Left renal pelvis (tissue), 4 donors: Measurements from ENCODE around the gene GDF10. TPM values are rescaled to one million over a fixed set of nuclear protein-coding genes. Genes with fewer than 3 reads are reported as not detected.

Experiments
- DNase-seq, 4 donors: peaks; one replicate each; pipeline ENCODE4 v3.0.0-alpha.2; 2013; ENCODE audit warnings: low read depth in 4 of 4, low spot score in 3 of 4
- polyA plus RNA-seq, 4 donors: library from polyadenylated mRNA; unstranded; fragments of 120-200 nt; gene quantifications; one replicate each; pipeline ENCODE4 v1.2.1, GENCODE V29; 2013; ENCODE audit not compliant: insufficient read length in 4 of 4

The GDF10 gene, protein sequence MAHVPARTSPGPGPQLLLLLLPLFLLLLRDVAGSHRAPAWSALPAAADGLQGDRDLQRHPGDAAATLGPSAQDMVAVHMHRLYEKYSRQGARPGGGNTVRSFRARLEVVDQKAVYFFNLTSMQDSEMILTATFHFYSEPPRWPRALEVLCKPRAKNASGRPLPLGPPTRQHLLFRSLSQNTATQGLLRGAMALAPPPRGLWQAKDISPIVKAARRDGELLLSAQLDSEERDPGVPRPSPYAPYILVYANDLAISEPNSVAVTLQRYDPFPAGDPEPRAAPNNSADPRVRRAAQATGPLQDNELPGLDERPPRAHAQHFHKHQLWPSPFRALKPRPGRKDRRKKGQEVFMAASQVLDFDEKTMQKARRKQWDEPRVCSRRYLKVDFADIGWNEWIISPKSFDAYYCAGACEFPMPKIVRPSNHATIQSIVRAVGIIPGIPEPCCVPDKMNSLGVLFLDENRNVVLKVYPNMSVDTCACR
- polyA plus RNA-seq: 1 to 10 TPM; 1.1 to 6.1 (median 2.9) TPM

DNA sequence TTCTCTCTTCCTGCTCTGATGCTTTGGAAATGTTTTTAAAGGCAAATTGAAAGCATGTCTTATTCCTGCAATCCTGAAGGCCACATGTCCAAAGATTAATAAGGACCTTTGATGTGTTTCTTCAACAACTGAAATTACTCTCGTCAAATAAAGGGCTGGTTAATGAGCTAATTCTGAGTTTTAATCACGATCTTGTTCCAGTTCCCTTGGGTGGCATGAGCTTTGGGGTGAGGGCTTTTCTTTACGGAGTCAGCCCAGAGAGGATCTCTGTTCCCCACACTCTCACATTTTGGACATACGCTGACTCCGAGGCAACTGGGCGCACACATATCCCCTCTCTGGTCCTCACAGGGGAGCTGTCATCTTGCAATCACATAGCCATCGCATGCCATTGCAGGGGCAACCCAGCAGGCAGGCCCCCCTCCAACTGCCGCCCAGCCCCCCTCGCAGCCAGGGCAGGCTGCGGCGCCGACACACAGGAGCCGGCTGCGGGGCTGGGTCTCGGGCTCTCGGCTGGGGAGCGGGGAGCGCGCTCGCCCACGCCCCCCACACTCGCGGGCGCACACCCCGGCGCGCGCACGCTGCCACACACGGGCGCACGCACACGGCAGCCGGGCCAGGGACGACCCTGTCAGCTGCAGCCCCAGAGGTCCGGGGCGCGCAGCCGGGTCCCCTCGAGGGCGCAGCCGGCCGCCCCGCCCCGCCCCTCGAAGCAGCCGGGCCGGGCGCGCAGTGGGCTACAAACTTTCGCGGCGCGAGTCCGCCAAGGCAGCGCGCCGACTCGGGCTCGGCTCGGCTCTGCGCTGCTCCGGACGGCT, at the start of gene GDF10:
Gene GDF10, plus strand, starts transcription at position 587 of the 818 bp plus-strand sequence. CDS start 455 bp downstream, outside the sequence.
- DNase-seq: no peak

DNA sequence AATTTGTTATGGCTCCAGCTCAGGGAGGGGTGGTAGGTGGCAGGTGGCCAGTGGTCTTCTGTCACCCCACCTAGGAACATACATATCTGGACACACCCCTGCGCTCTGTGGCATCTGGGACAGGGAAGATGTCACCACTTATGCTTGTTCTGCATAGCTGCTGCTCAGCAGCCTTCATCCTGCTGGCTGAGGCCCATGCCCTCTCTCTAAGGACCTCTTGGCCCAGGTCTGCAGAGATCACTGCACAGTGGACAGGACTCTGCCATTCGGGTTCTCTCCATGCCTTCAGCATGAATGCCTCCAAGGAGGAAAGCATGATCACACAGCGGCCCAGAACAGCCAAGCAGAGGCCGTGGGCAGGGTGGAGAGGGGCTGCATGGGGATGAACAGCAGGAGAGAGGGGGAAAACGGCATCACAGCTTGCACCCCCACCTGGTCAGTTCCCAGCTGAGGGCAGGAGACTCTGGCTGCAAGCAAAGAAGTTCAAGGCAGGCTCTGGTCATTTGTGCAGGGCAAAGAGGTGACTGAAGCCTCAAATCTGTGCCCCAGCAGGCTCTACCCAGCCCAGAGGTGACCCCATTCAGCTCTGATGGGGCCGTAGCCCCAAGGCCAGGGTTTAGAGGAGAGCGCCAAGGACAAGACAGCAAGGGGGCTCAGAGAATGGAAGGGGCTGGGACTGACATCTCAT, 47.8 kb upstream of the GDF10 start:
- DNase-seq: no peak

DNA sequence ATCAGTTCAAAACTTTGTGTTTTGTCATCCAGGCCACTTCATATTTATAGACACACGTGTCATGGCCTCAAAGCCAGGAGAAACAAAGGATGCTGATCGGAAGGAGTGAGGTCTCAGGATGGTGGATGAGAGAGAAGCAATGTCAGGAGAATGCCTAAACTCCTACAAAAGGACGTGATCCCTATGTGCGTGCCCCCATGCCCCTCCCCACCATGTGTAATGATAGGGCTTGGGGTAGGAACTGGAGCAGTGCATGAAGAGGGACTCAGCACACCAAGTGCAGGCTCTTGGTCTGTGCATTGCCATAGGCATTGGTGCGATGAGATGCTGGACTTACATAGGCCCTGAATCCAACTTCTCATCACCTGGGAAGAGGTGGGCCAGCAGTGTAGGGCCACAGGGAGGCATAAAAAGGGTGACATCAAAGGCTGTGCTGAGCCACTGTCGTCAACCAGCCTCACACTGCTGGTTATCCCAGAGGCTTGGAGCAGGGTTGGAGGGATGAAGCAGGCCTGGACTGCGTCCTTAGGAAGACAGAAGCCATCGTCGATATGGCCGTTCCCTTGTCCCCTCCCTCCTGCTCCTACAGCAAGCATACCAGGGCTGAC, 46.9 kb upstream of the GDF10 start:
- DNase-seq: no peak

DNA sequence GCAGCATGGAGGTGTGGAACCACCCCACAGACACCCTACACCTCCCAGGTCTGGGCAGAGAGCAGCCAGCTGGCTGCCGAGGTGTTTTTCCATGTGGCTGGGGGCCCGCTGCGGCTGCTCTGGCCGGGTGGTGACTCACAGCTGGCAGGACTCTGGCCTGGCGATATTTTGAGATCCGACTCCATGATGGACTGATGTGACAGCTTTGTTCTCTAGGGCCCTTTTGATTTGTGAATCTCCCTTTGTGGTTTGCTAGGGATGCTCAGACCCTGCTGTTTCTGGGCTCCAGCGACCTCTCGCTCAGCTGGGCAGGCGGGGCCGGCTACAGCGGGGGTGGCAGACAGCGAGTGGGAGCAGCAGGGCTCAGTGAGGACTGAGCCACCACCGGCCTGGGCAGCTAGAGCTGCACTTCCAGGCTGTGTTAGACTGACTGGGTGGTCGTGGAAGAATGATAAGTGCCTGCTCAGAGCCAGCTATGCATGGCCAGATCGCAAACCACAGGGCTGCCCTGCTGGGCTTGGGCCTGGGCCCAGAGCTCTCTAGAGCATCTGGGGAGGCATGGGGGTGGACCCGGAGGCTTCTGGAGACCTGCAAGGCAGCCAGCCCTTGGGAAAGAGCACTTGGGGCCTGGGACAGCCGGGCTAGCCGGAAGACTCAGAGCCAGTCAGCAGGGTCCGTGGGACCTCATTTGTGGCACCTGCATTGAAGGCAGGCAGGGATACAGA, 46.2 kb upstream of the GDF10 start:
- no peak for DNase-seq

DNA sequence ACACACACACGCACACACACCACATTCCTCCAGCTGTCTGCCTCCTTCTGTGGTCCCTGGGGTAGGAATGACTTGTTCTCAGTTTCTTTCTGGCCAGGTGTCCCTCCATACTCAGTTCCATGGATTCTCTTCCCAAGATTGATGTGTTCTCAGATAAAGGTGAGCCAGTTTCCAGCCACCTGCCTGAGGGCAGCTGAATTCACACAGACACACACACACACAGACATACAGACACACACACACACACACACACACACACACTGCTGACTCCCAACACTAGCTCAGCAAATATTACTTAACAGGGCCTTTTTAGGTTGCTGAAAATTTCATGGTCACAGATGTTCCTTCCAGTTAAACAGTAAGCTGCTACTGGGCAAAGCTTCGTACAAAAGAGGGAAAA, 45.4 kb upstream of the GDF10 start:
- DNase-seq: no peak

DNA sequence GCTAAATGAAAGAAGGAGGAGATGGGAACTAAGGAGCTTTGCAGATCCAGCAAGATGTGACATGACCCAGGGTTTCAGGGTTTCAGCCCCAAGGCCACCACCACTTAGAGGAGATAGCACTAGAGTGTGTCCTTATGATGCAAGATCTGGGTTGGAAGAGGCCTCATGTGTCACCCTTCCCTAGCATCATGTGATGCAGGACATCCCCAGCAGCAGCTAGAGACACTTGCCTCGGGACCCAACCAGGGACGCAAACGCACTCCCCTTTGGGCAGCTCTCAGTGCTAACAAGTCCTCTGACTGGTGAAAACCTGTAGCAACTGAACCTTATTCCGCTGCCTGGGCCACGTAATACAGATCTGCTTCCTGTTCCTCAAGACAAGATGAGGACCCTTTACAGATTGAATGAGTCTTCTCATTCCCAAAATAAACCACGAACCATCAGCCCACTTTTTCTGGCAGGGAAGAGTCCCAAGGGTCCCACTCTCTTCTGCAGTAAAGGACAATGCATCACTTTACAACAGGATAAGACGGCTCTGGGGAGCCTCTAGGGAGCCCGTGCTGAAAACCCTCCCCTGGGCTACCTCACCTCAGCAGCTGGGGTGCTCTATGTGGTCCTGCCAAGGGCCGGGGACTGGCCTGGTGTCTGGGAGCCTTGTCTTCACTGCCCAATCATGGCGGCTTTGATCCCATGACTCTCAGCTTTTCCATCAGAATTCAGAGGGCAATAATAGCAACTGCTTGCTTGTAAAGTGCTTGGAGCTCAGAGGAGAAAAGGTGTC, 44.8 kb upstream of the GDF10 start:
- DNase-seq: no peak

DNA sequence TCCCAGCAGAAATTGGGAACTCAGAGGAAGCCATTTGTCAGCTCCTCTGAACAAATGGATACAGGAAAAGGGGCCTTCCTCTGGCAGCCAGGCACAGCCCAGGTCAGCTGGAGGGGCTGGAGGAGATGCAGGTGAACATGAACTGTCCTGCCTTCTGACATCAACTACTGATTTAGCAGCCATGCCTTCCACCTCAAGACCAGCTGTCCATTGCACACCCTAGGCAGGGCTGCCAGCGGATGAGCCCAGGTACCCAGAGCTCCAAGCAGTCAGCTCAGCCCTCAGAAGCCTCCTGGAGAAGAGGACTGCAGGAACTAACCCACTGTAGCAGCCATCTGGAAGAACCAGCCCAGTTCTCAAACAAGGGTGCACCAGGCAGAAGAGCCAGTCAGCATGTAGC, 44.1 kb upstream of the GDF10 start:
- DNase-seq: no peak

DNA sequence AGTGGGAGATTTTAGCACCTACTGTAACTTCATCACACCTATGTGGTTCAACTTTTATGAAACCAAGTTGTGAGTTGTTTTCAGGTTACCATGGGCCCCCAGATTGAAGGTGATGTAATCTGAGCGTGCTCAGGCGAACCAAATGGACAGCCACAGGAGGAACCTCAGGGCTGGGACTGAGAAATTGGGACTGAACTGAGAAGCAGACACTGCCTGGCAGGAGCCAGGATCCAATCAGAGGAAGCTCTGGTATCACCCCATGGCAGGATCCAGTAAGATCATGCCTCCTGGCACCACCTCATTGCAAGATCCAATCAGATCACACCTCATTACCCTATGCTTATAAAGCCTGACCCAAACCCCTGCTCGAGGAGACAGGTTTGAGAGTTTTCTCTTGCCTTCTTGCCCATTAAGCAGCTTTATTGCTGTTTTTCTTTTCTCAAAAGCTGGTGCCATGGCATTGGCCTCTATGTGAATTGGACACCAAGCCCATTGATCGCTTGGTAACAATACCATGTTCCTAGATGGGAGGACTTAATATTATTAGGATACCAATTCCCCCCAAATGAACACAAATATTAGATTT, 43.2 kb upstream of the GDF10 start:
- no peak for DNase-seq

DNA sequence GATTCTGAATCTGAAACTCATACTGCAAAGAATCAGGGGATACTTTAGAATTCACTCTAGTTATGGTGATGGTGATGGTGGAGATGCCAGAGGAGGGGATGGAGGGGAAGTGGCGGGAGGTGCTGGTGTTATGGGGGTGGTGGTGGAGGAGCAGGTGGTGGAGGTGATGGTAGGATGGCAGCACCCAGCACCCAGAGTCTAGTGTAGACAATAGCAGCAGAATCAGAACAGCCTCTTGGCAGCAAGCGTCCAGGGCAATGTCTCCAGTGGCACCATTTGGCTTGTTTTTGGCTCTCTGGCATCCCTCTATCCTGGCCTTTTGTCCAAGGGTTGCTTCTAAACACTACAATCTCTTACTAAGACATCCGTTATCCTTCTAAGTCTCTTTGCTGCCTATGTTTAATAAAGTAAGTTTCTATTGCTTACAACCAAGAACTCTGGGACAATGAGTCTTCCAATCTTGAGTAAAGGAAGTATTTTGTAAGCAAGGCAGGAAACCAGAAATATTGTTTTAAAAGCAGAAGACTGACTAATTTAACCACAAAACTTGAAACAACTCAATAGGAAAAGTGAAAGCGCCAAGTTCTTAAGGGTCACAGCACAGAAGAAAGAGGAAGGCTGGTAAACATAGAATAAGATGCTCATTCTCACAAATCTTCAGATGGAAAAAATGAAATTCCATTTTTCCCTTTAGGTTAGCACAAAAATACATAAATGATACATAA, 42.4 kb upstream of the GDF10 start:
- no peak for DNase-seq

DNA sequence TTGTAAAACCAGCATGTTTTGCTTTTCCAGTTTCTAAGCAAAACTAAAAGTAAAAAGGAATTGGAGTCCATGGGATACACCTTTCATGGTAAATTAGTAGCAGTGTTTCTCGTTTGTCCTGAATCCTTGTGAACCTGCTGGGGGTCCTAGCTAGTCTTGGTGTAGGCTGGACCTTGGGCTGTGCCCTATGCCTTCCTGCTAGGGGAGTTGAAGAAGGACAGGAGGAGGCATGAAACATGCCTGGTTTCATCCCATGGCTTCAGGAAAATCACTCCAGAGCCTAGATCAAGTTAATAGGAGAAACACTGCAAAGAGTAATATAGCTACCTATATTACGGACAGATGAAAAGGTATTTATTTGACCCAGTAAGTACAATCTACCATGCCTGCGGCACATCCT, 41.1 kb upstream of the GDF10 start:
- DNase-seq: no peak

DNA sequence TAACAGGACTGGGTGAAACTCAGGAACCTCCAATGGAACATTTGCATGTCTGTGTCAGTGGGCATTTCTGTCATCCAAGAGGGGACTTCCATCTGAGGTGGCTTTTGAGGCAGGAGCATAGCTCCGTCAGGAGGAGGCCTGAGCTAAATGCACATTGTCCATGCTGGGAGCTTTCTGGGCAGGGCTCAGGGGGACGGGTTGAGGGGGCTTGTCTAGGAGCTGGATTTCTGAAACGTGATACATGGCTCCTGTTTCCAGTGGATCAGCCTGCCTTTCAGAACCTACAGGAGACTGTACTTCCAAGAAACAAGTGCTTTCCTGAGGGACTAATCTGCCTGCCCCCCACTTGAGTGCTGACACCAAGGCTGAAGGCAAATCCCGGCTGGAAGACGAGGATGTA, 40.5 kb upstream of the GDF10 start:
- DNase-seq: no peak

DNA sequence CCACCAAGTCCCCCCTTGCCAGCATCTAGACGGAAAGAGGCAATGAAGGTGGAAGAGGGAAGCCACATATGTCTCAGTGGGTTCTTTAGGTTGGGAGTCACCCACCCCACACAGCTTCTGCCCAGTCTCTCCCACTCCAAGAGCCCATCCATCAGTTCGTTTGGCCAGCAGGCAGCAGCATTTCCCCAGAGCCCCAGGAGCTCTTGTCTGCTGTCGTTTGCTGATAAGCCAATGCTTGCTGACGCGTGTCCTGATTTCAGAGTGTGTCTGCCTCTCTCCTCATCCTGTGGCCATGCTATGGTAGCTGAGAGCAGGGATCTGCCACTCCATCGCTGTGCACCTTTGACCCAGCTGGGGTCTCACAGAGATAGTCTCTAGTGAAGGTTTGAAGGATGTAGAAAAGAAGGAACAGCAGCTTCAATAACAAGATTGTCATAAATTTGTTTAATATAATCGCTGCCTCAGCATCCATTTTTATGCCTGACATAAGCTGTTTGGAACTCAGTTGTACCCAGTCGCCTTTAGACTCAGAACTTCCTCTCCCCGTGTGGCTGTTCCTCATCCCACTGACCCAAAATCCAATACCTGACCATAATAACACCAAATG, 39.4 kb upstream of the GDF10 start:
- DNase-seq: no peak

DNA sequence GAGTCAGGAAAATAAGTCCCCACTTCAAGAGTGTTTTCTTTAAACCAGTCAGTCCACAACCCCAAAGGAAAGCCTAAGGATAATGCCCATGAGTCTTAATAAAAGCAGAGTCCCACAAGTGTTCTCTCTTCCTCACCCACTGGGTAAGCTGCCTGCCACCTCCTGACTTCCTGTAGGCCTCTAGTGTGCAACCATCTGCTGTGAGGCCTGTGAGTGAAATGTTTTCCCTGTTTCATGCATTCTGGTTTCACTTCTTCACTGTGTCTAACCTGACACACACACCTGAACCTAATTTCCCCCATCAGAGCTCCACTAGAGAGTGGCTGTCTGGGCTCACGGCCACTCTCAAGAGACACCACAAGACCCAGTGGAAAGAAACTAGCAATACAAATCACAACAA, 38.9 kb upstream of the GDF10 start:
- no peak for DNase-seq

DNA sequence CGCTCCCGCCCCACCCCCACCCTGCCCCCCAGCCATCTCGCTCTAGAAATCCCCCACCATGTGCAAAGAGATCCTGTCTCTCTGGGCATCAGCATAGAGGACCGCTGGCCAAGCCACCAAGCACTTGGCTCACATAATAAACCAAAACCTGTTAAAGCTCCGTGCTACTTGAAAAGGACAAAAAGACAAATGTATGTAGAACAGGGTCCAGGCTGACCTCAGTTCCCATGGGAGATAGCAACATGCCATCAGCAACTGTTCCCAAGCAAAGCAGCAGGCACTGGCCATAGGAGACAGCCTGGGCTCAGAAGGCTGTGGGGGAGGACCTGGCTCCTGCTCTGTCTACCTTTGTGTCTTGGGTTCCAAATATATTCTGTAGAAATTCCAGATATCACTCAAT, 38.4 kb upstream of the GDF10 start:
- DNase-seq: no peak

DNA sequence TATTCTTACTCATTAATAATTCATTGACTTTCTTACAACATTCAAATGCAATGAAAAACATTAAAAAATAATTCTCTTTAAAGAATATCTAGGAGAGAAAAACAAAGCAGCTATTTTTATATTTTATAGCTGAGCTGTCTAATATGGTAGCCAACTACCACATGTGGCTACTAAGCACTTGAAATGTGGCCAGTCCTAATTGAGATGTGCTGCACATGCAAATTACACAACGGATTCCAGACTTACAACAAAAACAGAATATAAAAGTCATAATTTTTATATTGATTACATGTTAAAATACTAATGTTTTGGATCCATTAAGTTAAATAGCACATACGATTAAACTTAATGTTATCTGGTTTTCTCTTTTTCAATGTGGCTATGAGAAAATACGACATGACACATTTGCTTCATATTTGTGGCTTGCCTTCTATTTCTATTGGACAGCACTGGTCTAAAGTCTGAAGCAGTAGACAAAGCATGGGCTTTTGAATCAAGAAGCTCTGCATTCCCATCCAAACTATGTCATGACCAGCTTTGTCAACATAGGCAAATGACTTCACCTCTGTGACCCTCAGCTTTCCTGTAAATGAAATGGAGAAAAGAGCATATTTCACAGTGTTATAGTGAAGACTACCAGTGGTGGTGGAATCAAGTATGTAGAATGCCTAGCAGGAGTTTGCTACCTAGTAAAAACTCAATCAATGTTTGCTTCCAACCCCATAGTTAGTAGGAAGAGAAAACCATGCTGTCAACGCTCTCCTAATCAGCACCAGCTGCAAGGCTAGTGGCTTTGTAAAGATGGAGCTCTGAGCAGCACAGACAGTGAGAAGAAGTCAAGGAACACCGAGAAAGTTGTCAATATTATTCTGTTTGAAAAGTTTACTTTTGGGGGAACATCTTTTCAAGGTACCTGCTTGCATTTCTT, 37.1 kb upstream of the GDF10 start:
- no peak for DNase-seq

DNA sequence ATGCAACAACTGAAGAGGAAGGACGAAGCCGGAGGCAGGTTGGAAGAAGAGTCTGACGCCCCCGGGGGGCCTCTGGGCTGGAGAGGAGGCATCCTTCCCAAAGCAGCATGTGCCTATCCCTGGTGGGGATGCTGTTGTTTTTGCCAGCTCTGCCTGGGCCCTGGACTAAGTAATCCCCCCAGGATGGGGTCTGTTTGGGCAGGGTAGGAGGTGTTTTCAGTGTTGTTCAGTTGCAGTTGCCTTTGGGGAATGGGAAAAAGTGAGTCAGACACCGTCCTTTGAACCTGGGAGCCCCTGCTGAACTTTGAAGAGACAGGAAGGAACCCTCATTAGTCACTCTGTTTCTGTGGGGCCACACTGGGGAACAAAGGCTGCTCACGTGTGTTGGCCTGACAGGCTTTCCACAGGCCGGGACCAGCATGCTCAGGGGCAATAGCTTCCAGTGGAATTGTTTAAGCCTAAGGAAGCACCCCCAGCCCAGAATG, 35.2 kb upstream of the GDF10 start:
- DNase-seq: no peak

DNA sequence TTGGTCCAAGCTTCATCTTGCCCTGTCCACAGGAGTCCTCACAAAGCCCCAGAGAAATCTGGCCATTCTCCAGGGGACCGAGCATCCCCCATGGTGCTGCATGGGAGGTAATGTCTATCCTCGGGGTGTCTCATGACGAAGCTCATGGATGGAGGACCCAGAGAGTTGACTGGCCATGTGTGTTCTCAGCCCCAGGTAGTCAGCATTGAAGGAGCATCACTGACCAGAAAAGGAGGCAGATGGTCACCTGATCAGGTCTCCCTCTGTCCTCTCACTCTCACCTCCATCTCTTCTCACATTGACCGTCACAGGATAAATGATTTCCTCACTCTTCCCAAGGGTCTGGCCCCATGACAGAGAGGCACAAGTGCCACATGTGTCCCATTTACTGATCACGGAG, 33.4 kb upstream of the GDF10 start:
- no peak for DNase-seq
